H9 (cell line): ENCODE results near the gene MGAT5. TPM values are rescaled to one million over a fixed set of nuclear protein-coding genes. Genes with fewer than 3 reads are reported as not detected.

Source experiments
- DNase-seq: peaks from one replicate; pipeline ENCODE4 v3.0.0-alpha.2; 2017
- H2AFZ ChIP-seq: one replicate; pipeline ENCODE4 v1.6.1; 2013; ENCODE audit warnings: mild to moderate bottlenecking, low read length, control low read depth, moderate library complexity
- H2AK5ac ChIP-seq: 2 replicates; pipeline ENCODE4 v1.6.1; 2013; ENCODE audit warnings: low read length, control low read depth, mixed read lengths; ENCODE audit not compliant: insufficient read length
- H2BK120ac ChIP-seq: one replicate; pipeline ENCODE4 v1.6.1; 2013; ENCODE audit warnings: low read depth, mild to moderate bottlenecking, low read length, control low read depth, inconsistent platforms; ENCODE audit not compliant: poor library complexity, severe bottlenecking
- H2BK12ac ChIP-seq: 2 replicates; pipeline ENCODE4 v1.6.1; 2013; ENCODE audit warnings: low read length, control low read depth, mixed read lengths, low read depth; ENCODE audit not compliant: insufficient read length
- H2BK15ac ChIP-seq: 2 replicates; pipeline ENCODE4 v1.6.1; 2013; ENCODE audit warnings: low read depth, low read length, control low read depth
- H2BK20ac ChIP-seq: one replicate; pipeline ENCODE4 v1.6.1; 2013; ENCODE audit warnings: low read depth, mild to moderate bottlenecking, low read length, control low read depth, inconsistent platforms; ENCODE audit not compliant: poor library complexity, severe bottlenecking
- H2BK5ac ChIP-seq: 2 replicates; pipeline ENCODE4 v1.6.1; 2013; ENCODE audit warnings: low read length, control low read depth, mixed read lengths; ENCODE audit not compliant: insufficient read length
- H3K14ac ChIP-seq: 2 replicates; pipeline ENCODE4 v1.6.1; 2013; ENCODE audit warnings: low read length, control low read depth; ENCODE audit not compliant: insufficient read depth
- H3K18ac ChIP-seq: 2 replicates; pipeline ENCODE4 v1.6.1; 2013; ENCODE audit warnings: low read depth, mild to moderate bottlenecking, mixed read lengths, low read length, control low read depth; ENCODE audit not compliant: insufficient read length
- H3K23ac ChIP-seq: 2 replicates; pipeline ENCODE4 v1.6.1; 2013; ENCODE audit warnings: low read length, control low read depth, mixed read lengths, low read depth; ENCODE audit not compliant: insufficient read length
- H3K23me2 ChIP-seq: 2 replicates; pipeline ENCODE4 v1.6.1; 2013; ENCODE audit warnings: low read depth, mild to moderate bottlenecking, mixed read lengths, low read length, control low read depth; ENCODE audit not compliant: insufficient read length, poor library complexity, severe bottlenecking
- H3K27ac ChIP-seq: 2 replicates; pipeline ENCODE4 v1.5.1; 2013; ENCODE audit warnings: low read length, control low read depth, mixed read lengths, low read depth; ENCODE audit not compliant: insufficient read length
- H3K27me3 ChIP-seq: 2 replicates; pipeline ENCODE4 v1.6.1; 2013; ENCODE audit warnings: low read length, control low read depth, inconsistent platforms; ENCODE audit not compliant: insufficient read depth
- H3K4ac ChIP-seq: 2 replicates; pipeline ENCODE4 v1.6.1; 2013; ENCODE audit warnings: low read depth, mild to moderate bottlenecking, control low read depth, inconsistent platforms, low read length, moderate library complexity
- H3K4me1 ChIP-seq: 2 replicates; pipeline ENCODE4 v1.6.1; 2013; ENCODE audit warnings: low read length, control low read depth, inconsistent platforms; ENCODE audit not compliant: insufficient read depth
- H3K4me2 ChIP-seq: 2 replicates; pipeline ENCODE4 v1.6.1; 2013; ENCODE audit warnings: low read length, control low read depth, mixed read lengths; ENCODE audit not compliant: insufficient read length, insufficient read depth
- H3K56ac ChIP-seq: 2 replicates; pipeline ENCODE4 v1.6.1; 2013; ENCODE audit warnings: low read depth, mild to moderate bottlenecking, mixed read lengths, low read length, control low read depth; ENCODE audit not compliant: insufficient read length
- H3K79me1 ChIP-seq: 2 replicates; pipeline ENCODE4 v1.6.1; 2013; ENCODE audit warnings: low read depth, mild to moderate bottlenecking, moderate library complexity, low read length, control low read depth, inconsistent platforms; ENCODE audit not compliant: insufficient read depth, poor library complexity, severe bottlenecking
- H3K79me2 ChIP-seq: 2 replicates; pipeline ENCODE4 v1.6.1; 2013; ENCODE audit warnings: low read length, control low read depth, inconsistent platforms; ENCODE audit not compliant: insufficient read depth
- H3K9ac ChIP-seq: 2 replicates; pipeline ENCODE4 v1.6.1; 2013; ENCODE audit warnings: low read length, control low read depth, mixed read lengths; ENCODE audit not compliant: insufficient read length; ENCODE audit errors: extremely low read depth
- H3K9me3 ChIP-seq: one replicate; pipeline ENCODE4 v1.6.1; 2013; ENCODE audit warnings: low read depth, low read length, inconsistent platforms; ENCODE audit not compliant: control insufficient read depth
- H3T11ph ChIP-seq: one replicate; pipeline ENCODE4 v1.6.1; 2013; ENCODE audit warnings: mild to moderate bottlenecking, low read length, control low read depth, inconsistent platforms
- H4K20me1 ChIP-seq: one replicate; pipeline ENCODE4 v1.6.1; 2013; ENCODE audit not compliant: control insufficient read depth, insufficient read length, insufficient read depth
- H4K5ac ChIP-seq: 2 replicates; pipeline ENCODE4 v1.6.1; 2013; ENCODE audit warnings: low read depth, mild to moderate bottlenecking, mixed read lengths, low read length, control low read depth; ENCODE audit not compliant: insufficient read length
- H4K8ac ChIP-seq: replicated peaks from 2 replicates; pipeline ENCODE4 v1.6.1; 2013; ENCODE audit warnings: low read length, control low read depth, mixed read lengths, low read depth; ENCODE audit not compliant: insufficient read length
- H4K91ac ChIP-seq: 2 replicates; pipeline ENCODE4 v1.6.1; 2013; ENCODE audit warnings: low read depth, mild to moderate bottlenecking, moderate library complexity, mixed read lengths, low read length, control low read depth; ENCODE audit not compliant: insufficient read length
- H3K27ac Mint-ChIP-seq, 3 experiments: 2 replicates in 2 of 3; 3 replicates in 1 of 3; pipeline ENCODE4 v1.8.0; 2020 to 2021; ENCODE audit warnings: mixed read lengths in 3 of 3, mild to moderate bottlenecking in 1 of 3, moderate library complexity in 1 of 3
- H3K27me3 Mint-ChIP-seq: 2 replicates; pipeline ENCODE4 v1.8.0; 2021; ENCODE audit warnings: low read depth, mild to moderate bottlenecking, moderate library complexity, mixed read lengths
- H3K36me3 Mint-ChIP-seq, 3 experiments: 2 replicates in 2 of 3; 3 replicates in 1 of 3; pipeline ENCODE4 v1.8.0; 2020 to 2021; ENCODE audit warnings: low read depth in 3 of 3, mixed read lengths in 3 of 3; ENCODE audit not compliant: insufficient read depth in 1 of 3
- H3K4me1 Mint-ChIP-seq, 2 experiments: 2 replicates each; pipeline ENCODE4 v1.8.0; 2020; ENCODE audit warnings: mixed read lengths in 2 of 2
- H3K4me3 Mint-ChIP-seq, 2 experiments: 2 replicates in 1 of 2; 3 replicates in 1 of 2; pipeline ENCODE4 v1.8.0; 2020 to 2021; ENCODE audit warnings: mild to moderate bottlenecking in 2 of 2, mixed read lengths in 2 of 2, moderate library complexity in 1 of 2
- H3K9me3 Mint-ChIP-seq, 2 experiments: 2 replicates in 1 of 2; 3 replicates in 1 of 2; pipeline ENCODE4 v1.8.0; 2020; ENCODE audit warnings: mild to moderate bottlenecking in 2 of 2, mixed read lengths in 2 of 2, moderate library complexity in 1 of 2
- CTCF ChIP-seq: fragments of 200-600 bp; sonication (generic); conservative IDR thresholded peaks from 3 replicates; pipeline ENCODE4 v1.8.0; 2021; ENCODE audit warnings: antibody characterized with exemption, mild to moderate bottlenecking
- WGBS: extraction: QIAGEN DNeasy Blood & Tissue Kit; methylation state at CpG from one replicate; pipeline ENCODE4 v1.1.7; 2013; ENCODE audit warnings: missing lambda C conversion rate, low lambda C conversion rate, mixed read lengths; ENCODE audit not compliant: insufficient read length; ENCODE audit errors: extremely low coverage; 5-methylcytosine and 5-hydroxymethylcytosine counted together
- total RNA-seq: library from RNA; stranded (reverse); gene quantifications from 2 replicates; pipeline ENCODE4 v1.2.1, GENCODE V29; 2021

MGAT5 gene
- total RNA-seq, 1 experiment from 2014 or later: 25.7 TPM

GRCh38 chr2:134324947-134325346 is 71.1 kb downstream of the MGAT5 start:
- no peaks in the 10 kb centered on the region for H3K23me2 ChIP-seq
- no peak overlapping the region for H2AFZ ChIP-seq
- H3K56ac ChIP-seq: no peak overlapping the region
- H3K9me3 ChIP-seq: no peaks in the 10 kb centered on the region
- H3K79me1 ChIP-seq: no peaks in the 10 kb centered on the region
- H4K20me1 ChIP-seq: no peaks in the 10 kb centered on the region
- WGBS: no CpG with 5 or more reads among the region's 1 CpG
- no peak overlapping the region for H3K18ac ChIP-seq
- no peak overlapping the region for H4K91ac ChIP-seq
- no peak overlapping the region for H2AK5ac ChIP-seq
- H2BK15ac ChIP-seq: no peak overlapping the region
- H3K27ac Mint-ChIP-seq: no peak overlapping the region
- H2BK120ac ChIP-seq: no peak overlapping the region
- no peak overlapping the region for H2BK12ac ChIP-seq
- H3K4me3 Mint-ChIP-seq: no peak overlapping the region
- H3K27me3 Mint-ChIP-seq: no peaks in the 10 kb centered on the region
- peaks cover 9 to 14% (median 9%) of the 10 kb centered on the region in 3 experiments for H3K36me3 Mint-ChIP-seq
- TF ChIP-seq CTCF: no peak
- peaks cover 1% of the 10 kb centered on the region for H3K4me1 ChIP-seq
- no peak overlapping the region for H2BK20ac ChIP-seq
- no peak overlapping the region for H3T11ph ChIP-seq
- H3K23ac ChIP-seq: no peak overlapping the region
- H3K9me3 Mint-ChIP-seq: peaks cover 0 to 3% of the 10 kb centered on the region in 2 experiments; a peak in 1 of 5 replicates
- no peaks in the 10 kb centered on the region for H3K27me3 ChIP-seq
- no peak overlapping the region for H3K4ac ChIP-seq
- H3K14ac ChIP-seq: no peak overlapping the region
- H3K4me2 ChIP-seq: no peak overlapping the region
- no peak overlapping the region for H2BK5ac ChIP-seq
- no peak overlapping the region for H4K8ac ChIP-seq
- no peak overlapping the region for H4K5ac ChIP-seq
- no peak overlapping the region for H3K27ac ChIP-seq
- peaks cover 1 to 5% of the 10 kb centered on the region in 2 experiments for H3K4me1 Mint-ChIP-seq
- no peak for DNase-seq
- H3K9ac ChIP-seq: no peak overlapping the region
- H3K79me2 ChIP-seq: no peaks in the 10 kb centered on the region; the same call in 1 of the 2 replicates
